Measurements from ENCODE around the gene PSTPIP1.

PSTPIP1 gene

GRCh38 chr15:77045985-77046384 lies 51.1 kb downstream of the PSTPIP1 start:
- DNase-seq: no peak

DNA sequence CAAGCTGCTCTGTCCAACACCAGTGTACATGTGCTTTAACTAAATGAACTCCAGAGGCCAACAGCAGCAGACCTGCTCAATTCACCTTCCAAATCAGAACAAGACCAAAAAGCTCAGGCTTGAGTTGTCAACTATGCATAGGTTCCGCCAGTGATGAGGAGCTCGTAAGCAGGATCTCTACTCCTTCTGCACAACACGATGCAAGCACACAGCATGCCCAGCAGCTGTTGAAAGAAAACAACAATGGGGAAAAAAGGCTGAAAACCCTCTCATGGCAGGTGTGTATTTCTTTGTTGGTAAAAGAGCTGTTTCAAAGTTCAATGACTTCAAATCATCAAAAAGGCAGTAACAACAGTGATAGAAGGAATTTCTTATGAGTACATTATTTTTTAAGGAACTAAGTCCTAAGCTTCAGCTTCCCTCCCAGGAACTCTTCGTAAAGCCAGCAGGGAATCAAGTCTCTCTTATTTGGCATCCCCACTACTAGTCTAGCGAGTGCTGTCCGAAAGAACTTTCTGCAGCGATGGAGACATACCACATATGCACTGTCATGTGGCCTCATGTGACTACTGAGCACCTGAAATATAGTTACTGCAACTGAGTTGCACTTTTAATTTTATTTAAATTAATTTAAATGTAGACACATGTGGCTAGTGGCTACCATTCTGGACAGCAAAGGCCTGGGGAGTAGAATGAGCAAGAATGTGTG lies 51.9 kb downstream of the PSTPIP1 start:
- no peak for DNase-seq

DNA sequence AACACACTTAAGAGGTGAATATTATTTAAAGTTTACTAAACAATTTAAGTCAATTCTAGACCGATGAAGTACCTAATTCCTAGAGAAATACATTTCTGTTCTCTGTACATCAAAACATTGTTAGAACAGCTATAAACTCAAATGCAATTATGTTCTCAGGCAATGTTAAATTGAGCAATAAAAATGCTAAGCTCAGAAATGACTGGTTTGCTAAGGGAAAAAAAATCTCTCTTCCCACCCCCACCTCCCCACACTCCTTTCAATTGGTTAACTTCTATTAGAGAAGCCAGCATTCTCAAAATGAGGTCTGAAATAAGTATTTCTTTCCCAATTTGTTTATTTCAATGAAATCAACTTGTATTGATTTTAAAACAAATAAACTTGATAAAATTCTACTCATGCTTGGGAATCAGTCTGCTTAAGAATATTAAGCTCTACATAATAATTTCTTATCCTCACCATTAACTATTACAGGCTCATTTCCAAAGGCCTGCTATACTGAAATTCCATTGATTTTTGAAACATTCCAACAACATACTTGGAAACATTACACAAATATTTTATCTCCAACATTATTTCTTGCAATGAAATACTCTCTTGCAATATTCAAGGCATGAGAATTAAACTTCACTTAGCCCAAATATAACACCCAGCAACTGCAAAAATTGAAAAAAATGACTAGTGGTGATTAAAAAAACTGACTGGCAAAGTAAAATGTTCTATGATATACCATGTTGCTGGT lies 53.4 kb downstream of the PSTPIP1 start:
- no peak for DNase-seq

DNA sequence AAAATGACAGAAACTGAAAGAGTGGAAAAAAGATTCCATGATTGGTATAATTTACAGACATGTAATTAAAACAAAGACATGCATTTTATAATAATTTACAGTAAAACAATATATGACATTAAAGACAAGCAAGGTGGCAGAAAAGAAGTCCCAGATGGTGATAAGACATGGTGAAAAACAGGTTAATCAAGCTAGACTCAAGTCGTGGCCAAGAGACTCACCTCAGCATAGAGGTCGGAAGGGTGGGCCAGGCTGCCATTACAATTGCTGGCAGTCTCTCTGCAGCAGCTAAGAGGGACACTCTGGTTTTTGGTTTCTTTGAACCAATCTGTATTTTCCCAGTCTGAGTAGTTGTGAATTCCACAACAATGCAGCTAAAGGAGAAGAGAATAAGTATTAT lies 57.6 kb downstream of the PSTPIP1 start:
- DNase-seq: no peak

DNA sequence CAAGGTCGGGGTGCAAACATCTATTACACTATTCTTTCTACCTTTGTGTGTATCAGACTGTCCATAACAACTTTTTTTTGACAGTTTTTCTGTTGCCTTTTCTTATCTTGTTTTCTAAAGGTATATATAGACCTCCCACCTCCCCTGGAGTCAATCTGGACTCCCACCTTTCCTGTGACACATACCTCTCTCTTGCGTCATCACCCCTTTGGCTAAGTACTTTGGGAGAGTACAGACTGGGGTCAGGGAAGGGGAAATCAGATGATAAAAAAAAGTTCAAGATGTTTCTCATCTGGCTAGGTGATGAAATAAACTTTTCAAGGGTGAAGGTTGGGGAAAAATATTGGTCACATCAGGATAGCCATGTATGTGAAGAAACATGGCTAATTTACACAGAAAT lies 58.8 kb downstream of the PSTPIP1 start:
- no peak for DNase-seq

DNA sequence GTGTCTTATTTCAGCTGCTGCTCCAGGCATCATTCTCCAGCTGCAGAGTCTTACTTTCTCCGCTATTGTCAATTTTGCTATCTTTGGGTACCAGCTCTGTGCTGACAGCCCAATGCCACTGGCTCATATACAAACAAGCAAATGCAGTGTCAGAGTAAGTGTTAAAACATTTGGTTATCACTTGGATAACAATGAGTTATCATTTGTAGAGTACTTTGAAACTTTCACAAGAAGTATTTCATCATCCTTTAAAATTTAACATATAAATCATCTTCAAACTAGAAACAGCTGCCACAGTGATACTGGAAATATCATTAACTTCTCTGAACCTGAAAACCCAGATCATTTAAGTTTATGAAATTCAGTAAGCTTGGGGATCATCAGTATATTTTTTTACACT lies 62.1 kb downstream of the PSTPIP1 start:
- no peak for DNase-seq

GRCh38 chr15:77057685-77058084 lies 62.8 kb downstream of the PSTPIP1 start:
- no peak for DNase-seq

- no peak for DNase-seq
These were observed 63.5 kb downstream of the PSTPIP1 start for GRCh38 chr15:77058468-77058867.

DNA sequence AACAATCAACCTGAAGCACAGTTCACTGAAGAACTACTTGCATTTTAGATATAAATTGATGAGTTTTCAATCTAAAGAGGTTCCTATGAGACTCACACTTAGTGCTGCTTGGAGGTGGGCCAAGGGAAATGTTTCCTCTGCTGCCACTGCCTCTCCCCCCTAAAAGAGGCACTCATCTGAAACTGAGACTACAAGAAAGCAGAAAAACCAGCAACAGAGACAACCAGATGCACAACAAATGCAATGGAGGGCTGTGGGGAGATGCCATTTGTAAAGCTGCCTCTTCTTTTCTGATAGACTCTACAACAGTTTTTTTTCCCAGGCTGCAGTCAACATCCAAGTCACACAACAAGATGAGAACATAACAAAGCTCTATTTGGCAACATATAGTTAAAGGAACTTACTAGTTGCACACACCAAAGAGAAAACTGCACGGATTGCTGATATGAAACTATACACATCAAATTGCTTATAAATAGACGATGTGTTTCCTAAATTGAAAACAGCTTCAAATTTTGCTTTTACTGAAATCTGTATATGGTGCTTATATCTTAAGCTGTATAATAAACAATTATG lies 64.9 kb downstream of the PSTPIP1 start:
- DNase-seq: no peak

DNA sequence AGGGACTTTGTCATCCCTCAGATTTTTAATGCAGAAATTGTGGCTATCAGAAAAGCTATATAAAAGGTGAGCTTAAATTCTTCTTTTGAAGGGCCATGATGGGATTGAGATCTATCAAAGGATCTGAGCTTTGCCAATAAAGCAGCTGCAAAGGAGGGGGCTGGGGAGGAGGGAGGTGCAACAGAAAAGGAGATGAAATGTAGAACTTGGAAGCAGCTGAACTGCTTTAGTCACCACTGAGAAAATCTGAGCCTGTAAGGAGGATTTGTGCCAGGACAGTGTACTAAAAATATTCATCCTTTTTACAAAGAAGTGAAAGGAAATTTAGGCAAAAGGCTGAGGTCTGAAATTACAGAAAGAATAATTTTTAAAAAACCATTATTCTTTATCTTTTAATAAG lies 65.6 kb downstream of the PSTPIP1 start:
- no peak for DNase-seq

DNA sequence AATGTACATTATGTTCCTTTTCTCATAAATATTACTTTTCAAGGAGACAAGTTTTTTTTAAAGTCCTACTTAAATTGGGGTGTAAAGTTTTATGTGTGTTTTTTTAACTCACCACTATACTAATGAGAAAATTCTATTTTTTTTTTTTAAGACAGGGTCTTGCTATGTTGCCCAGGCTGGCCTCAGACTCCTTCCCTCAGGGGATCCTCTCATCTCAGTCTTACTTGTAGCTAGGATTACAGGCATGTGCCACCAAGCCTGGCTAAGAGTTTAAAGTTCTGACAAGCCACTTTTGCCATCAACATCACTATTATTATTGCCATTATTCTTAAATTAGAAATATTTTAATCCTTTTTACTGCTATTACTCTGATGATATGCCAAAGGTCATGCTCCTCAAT lies 68.3 kb downstream of the PSTPIP1 start:
- no peak for DNase-seq

DNA sequence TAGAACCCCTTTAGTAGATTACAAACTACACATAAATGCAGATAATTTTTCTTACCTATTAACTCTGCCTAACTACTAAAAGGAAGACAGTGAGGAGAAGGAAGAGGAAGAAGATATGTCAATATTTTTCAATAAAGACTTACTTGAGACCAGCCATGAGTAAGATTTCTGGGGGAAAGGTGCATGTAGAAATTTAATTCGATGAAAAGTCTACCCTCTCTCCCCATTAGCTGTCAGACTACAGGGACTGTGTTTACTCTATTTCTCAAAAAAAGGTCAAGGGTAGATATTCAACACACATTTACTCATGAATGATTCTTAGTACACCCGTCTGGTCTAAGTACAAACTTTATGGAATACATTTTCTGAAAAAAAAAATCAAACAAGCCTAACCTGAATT lies 69.1 kb downstream of the PSTPIP1 start:
- no peak for DNase-seq

DNA sequence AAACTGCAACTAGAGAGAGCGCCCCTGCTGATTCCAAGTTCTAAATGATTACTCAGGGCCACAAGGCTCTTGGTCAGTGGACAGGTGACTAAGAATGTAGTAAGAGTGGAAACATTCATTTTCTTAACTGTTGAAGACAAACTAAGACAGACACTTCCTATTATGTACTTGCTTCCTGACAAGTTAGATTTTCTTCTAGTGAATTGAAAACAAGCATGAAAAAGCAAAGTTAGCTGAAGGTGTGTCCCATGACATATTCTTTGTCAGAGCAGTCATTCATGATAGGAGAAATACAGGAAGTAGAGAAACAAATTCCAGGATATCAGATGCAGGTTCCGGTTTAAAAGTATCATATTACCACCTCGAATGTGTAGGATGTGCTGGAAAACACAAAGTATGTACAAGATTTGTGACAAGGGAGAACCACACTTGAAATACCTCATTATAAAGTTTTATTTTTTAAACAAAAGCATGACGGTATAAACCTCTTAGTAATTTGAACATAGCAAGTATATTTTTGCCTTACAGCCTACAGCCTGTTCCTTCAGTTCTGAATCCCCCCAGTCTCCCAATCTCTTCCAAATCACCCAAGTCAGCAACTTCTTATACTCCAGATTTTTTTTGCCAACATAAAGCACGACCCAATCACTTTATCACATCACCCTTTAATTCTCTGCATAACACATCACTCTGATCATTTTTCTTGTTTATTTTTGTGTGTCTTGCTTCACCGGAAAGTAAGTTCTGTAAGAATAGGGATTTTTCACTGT lies 69.8 kb downstream of the PSTPIP1 start:
- no peak for DNase-seq

DNA sequence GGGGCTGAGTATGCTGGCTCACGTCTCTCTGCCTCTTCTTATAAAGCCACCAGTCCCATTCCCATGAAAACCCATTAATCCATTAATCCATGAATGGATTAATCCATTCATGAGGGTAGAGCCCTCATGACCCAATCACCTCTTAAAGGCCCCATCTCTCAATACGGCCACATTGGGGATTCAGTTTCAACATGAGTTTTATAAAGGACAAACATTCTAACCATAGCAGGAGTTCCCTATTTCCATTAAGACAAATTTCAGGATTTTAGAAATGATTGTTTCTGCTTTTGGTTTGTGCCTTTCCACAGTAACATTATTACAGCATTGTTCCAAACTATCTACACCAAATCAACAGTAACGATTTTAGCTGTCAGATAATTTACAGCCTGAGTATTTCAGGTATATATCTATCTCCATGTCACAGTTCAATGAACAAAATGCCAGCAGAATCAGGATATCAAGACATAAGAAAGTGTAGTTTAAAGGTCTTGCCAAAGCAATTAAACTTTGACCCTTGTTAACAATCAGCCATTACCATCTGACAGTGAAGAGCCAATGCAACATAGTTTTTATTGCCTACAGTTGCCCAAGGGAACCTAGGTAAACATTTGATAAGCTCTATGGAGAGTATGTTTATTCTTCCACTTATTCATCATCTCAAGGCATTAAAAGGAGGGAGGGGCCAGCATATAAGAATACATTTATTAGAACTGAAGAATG lies 72.2 kb downstream of the PSTPIP1 start:
- DNase-seq: no peak

DNA sequence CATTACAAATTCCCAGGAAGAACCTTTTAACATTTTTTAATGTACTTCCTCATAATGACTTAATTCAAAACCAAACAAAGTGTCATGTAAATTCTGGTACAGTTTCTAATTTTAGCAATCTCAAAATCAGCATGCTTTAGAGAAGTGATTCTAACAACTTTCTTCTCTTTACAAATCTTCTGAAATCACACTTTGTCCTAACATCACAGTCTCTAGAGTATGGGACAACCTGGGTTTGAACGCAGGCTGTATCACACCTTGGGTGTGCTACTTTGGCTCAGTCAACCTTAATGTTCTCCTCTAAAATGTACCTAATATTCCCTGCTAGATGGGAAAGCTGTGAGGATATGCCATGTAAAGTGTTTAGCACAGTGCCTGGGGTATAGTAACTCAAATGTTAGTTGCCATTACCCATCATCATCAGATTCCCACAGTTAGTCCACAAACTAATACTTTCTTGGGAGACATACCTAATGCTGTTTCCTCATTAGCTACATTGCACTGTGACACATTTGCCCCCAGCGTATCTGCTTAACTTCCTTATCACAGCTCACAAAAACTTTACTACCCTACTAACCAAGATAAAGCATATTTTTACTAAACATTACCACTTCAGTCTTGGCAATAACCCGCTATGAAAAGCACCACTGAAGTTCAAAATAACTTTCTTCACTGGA lies 72.9 kb downstream of the PSTPIP1 start:
- DNase-seq: no peak

DNA sequence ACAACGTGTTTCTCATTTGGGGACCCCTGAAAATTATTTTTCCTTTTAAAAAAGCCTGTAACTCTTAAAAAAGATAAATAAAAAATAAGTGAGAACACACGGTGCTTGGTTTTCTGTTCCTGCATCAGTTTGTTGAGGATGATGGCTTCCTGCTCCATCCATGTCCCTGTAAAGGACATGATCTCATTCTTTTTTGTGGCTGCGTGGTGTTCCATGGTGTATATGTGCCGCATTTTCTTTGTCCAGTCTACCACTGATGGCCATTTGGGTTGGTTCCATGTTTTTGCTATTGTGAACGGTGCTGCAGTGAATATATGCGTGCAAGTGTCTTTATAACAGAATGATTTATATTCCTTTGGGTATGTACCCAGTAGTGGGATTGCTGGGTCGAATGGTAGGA lies 73.7 kb downstream of the PSTPIP1 start:
- DNase-seq: no peak

- DNase-seq: no peak
These were observed 74.7 kb downstream of the PSTPIP1 start for GRCh38 chr15:77069521-77070121.

- no peak for DNase-seq
These were observed 75.2 kb downstream of the PSTPIP1 start for GRCh38 chr15:77070180-77070494.

DNA sequence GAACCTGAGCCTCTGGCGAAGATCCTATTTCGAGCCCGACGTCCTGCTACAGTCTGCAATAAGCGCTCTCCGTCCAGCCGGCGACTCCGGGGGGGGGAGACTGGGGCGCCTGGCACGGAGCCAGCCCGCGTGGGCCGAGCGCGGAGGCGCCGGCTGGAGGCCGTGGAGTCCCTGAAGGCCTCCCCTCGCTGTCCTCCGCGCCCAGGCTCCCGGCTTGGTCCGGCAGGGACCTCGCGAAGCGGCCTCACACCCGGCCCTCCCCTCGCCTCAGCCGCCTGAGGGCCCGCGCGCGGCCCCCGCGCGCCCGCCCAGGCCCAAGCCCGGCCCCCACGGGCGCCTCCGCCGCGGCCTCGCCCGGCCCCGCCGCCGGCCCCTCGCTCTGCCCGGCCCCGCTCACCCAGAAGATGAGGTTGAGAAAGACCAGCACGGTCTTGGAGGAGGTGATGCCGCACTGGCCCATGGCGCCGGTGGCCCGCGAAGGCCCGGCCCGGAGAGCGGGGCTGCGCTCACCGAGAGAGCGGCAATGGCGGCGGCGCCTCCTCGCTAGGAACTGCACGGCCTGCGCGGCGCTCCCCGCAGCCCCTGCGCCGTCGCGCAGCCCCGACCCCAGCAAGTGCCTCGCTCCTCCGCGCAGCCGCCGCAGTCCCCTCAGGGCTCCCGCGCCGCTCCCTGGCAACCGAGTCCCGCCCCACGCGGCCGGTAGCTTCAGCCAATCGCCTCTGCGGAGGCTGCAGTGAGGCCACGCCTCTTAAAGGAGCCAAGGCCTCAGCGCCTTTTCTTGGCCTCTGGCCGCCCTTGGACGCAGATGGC lies 75.8 kb downstream of the PSTPIP1 start, which contains the start of gene TSPAN3:
TSPAN3 (minus strand) TSS at position 615 of the 810 bp plus-strand sequence; CDS start at position 460, 155 bp downstream.
- peak; percentile 97 for DNase-seq

GRCh38 chr15:77071305-77072223 lies 76.6 kb downstream of the PSTPIP1 start:
- no peak for DNase-seq
